ENCODE results near the gene CHN2.

GRCh38 chr7:29332042-29332811 lies 137.7 kb downstream of the CHN2 start:
- TF ChIP-seq CTCF (IDR thresholded peaks at IDR 0.05) (no peak), MAZ (IDR thresholded peaks at IDR 0.05; ENCODE audit: borderline replicate concordance, low read depth, low read length) (no peak), POLR2A (IDR thresholded peaks at IDR 0.05; ENCODE audit: low read length) (no peak), ZFP36 (IDR thresholded peaks at IDR 0.05; ENCODE audit: borderline replicate concordance, partially characterized antibody) (no peak), RNF2 (IDR thresholded peaks at IDR 0.05; ENCODE audit: borderline replicate concordance, low read depth) (no peak), CBX8 (IDR thresholded peaks at IDR 0.05) (no peak), EP300 (IDR thresholded peaks at IDR 0.05) (no peak), REST (IDR thresholded peaks at IDR 0.05) (no peak)

Data from A549 (cell line).